PC-9 (cell line): ENCODE results near the gene MGAT5. TPM values are rescaled to one million over a fixed set of nuclear protein-coding genes. Genes with fewer than 3 reads are reported as not detected.

Source experiments
- BruUV-seq: library from RNA; stranded (reverse); fragments of 400-500 nt; replicated peaks from 2 replicates; lab custom pipeline; 2021; lab: Mats Ljungman, UMichigan
- CTCF ChIA-PET: fragments of 300-600 bp; sonication (Branson Sonifier 250); formaldehyde crosslinking; loops from one replicate; lab custom pipeline; 2022; ENCODE audit warnings: antibody characterized with exemption; lab: Charles Lee
- POLR2A ChIA-PET: fragments of 300-600 bp; sonication (Branson Sonifier 250); formaldehyde crosslinking; loops from one replicate; lab custom pipeline; 2022; ENCODE audit warnings: antibody characterized with exemption; ENCODE audit not compliant: unreplicated experiment; lab: Charles Lee
- DNase-seq, 2 experiments: peaks; one replicate each; pipeline versions ENCODE4 v3.0.0 to v3.0.0-alpha.2; 2015 to 2022; ENCODE audit warnings: mixed read lengths in 1 of 2
- H2AFZ ChIP-seq: fragments of 200-600 bp; sonication (generic); 2 replicates; pipeline ENCODE4 v1.8.1; 2017; ENCODE audit warnings: antibody characterized with exemption
- H3F3A ChIP-seq: fragments of 200-600 bp; sonication (generic); 2 replicates; pipeline ENCODE4 v1.8.1; 2017; ENCODE audit warnings: antibody characterized with exemption, mild to moderate bottlenecking, low read depth; ENCODE audit not compliant: insufficient read depth
- H3K27ac ChIP-seq: fragments of 200-600 bp; sonication (generic); 2 replicates; pipeline ENCODE4 v1.6.1; 2016; ENCODE audit warnings: mixed run types
- H3K27me3 ChIP-seq: fragments of 200-600 bp; sonication (generic); 2 replicates; pipeline ENCODE4 v1.6.1; 2016; ENCODE audit warnings: low read depth, mixed run types; ENCODE audit not compliant: insufficient read depth
- H3K36me3 ChIP-seq: fragments of 200-600 bp; sonication (generic); 2 replicates; pipeline ENCODE4 v1.6.1; 2016; ENCODE audit warnings: low read depth, mixed run types
- H3K4me1 ChIP-seq: fragments of 200-600 bp; sonication (generic); replicated peaks from 2 replicates; pipeline ENCODE4 v1.6.1; 2016; ENCODE audit warnings: mixed run types; ENCODE audit not compliant: insufficient read depth
- H3K4me2 ChIP-seq: fragments of 200-600 bp; sonication (generic); 2 replicates; pipeline ENCODE4 v1.6.1; 2017; ENCODE audit warnings: mixed run types
- H3K4me3 ChIP-seq: fragments of 200-600 bp; sonication (generic); 2 replicates; pipeline ENCODE4 v1.6.1; 2016; ENCODE audit warnings: mixed run types
- H3K79me2 ChIP-seq: fragments of 200-600 bp; sonication (generic); 2 replicates; pipeline ENCODE4 v1.6.1; 2017; ENCODE audit warnings: low read depth, mixed run types
- H3K9me2 ChIP-seq: fragments of 200-600 bp; sonication (generic); 2 replicates; pipeline ENCODE4 v1.8.1; 2017; ENCODE audit warnings: mild to moderate bottlenecking; ENCODE audit not compliant: insufficient read depth
- H3K9me3 ChIP-seq: fragments of 200-600 bp; sonication (generic); 2 replicates; pipeline ENCODE4 v1.8.1; 2016; ENCODE audit warnings: low read depth; ENCODE audit not compliant: insufficient read depth
- H4K20me1 ChIP-seq: fragments of 200-600 bp; sonication (generic); 2 replicates; pipeline ENCODE4 v1.8.1; 2017; ENCODE audit not compliant: insufficient read depth
- CTCF ChIP-seq: fragments of 200-600 bp; sonication (generic); conservative IDR thresholded peaks from 2 replicates; pipeline ENCODE4 v1.6.1; 2017; ENCODE audit warnings: mixed run types, antibody characterized with exemption, mild to moderate bottlenecking, moderate library complexity
- EZH2 ChIP-seq: fragments of 200-600 bp; sonication (generic); IDR thresholded peaks from 2 replicates; pipeline ENCODE4 v1.8.0; 2017; ENCODE audit warnings: antibody characterized with exemption, low read depth
- intact Hi-C: fragments of 100-400 bp; cut with micrococcal nuclease; formaldehyde crosslinking; loops from one replicate; pipeline ENCODE4 v1.10.0; 2022; ENCODE audit not compliant: unreplicated experiment
- total RNA-seq: library from RNA; stranded (reverse); gene quantifications from 2 replicates; pipeline ENCODE4 v1.2.3, GENCODE V29; 2021

The MGAT5 gene
- total RNA-seq, 1 experiment from 2014 or later, result 33.5 TPM

- DNase-seq, result no peak
- Histone ChIP-seq H3K27ac (no peak overlapping the region), H3K36me3 (no peaks in the 10 kb centered on the region), H3K4me2 (no peak overlapping the region), H3K4me1 (peaks cover 2% of the 10 kb centered on the region), H3K9me2 (no peaks in the 10 kb centered on the region), H3K9me3 (no peaks in the 10 kb centered on the region), H2AFZ (no peak overlapping the region), H3K4me3 (no peak overlapping the region), H3F3A (peaks cover 2% of the 10 kb centered on the region; the same call in 1 of the 2 replicates), H3K27me3 (no peaks in the 10 kb centered on the region), H4K20me1 (no peaks in the 10 kb centered on the region), H3K79me2 (no peaks in the 10 kb centered on the region)
- intact Hi-C loops, result no loop called here
- POLR2A ChIA-PET, result no interaction called here
- BruUV-seq, result no TSS peak
- TF ChIP-seq CTCF, result no peak
- TF ChIP-seq EZH2, result no peak
- CTCF ChIA-PET, result no interaction called here
Measured at GRCh38 chr2:134401081-134401497, 147.2 kb downstream of the MGAT5 start.

GRCh38 chr2:134401789-134402188 lies 147.9 kb downstream of the MGAT5 start:
- peaks cover 9% of the 10 kb centered on the region for H3K4me1 ChIP-seq
- no peak overlapping the region for H3K4me2 ChIP-seq
- DNase-seq, result no peak
- H3K4me3 ChIP-seq, result no peak overlapping the region
- POLR2A ChIA-PET, result no interaction called here
- no peaks in the 10 kb centered on the region for H3K36me3 ChIP-seq
- no peaks in the 10 kb centered on the region for H3K9me3 ChIP-seq
- TF ChIP-seq CTCF, result no peak
- TF ChIP-seq EZH2, result no peak
- H3K27ac ChIP-seq, result no peak overlapping the region
- no peaks in the 10 kb centered on the region for H4K20me1 ChIP-seq
- intact Hi-C loops, result no loop called here
- no peak overlapping the region for H2AFZ ChIP-seq
- H3K9me2 ChIP-seq, result no peaks in the 10 kb centered on the region
- H3K27me3 ChIP-seq, result no peaks in the 10 kb centered on the region
- CTCF ChIA-PET, result no interaction called here
- no TSS peak for BruUV-seq
- H3F3A ChIP-seq, result peaks cover 4% of the 10 kb centered on the region; the same call in 1 of the 2 replicates
- H3K79me2 ChIP-seq, result no peaks in the 10 kb centered on the region

- H3F3A ChIP-seq, result peaks cover 4% of the 10 kb centered on the region; the same call in 1 of the 2 replicates
- no peaks in the 10 kb centered on the region for H3K79me2 ChIP-seq
- CTCF ChIA-PET, result no interaction called here
- no peaks in the 10 kb centered on the region for H3K27me3 ChIP-seq
- H3K4me1 ChIP-seq, result peaks cover 13% of the 10 kb centered on the region
- no peaks in the 10 kb centered on the region for H4K20me1 ChIP-seq
- no peaks in the 10 kb centered on the region for H3K9me3 ChIP-seq
- DNase-seq, result no peak
- H3K9me2 ChIP-seq, result no peaks in the 10 kb centered on the region
- H2AFZ ChIP-seq, result no peak overlapping the region
- no peak overlapping the region for H3K4me3 ChIP-seq
- H3K27ac ChIP-seq, result no peak overlapping the region
- intact Hi-C loops, result no loop called here
- TF ChIP-seq CTCF (no peak), EZH2 (no peak)
- no peaks in the 10 kb centered on the region for H3K36me3 ChIP-seq
- POLR2A ChIA-PET, result no interaction called here
- no peak overlapping the region for H3K4me2 ChIP-seq
- no TSS peak for BruUV-seq
Measured at GRCh38 chr2:134402410-134402809, 148.5 kb downstream of the MGAT5 start.
